Left ventricle myocardium inferior (tissue), 1 donor: Measurements from ENCODE around the gene C1orf94. TPM values are rescaled to one million over a fixed set of nuclear protein-coding genes. Genes with fewer than 3 reads are reported as not detected.

Source experiments
- DNase-seq: peaks from one replicate; pipeline ENCODE4 v3.0.0-alpha.2; 2020
- H3K27ac ChIP-seq: fragments of 200-600 bp; replicated peaks from 2 replicates; pipeline ENCODE4 v1.8.0; 2021
- H3K27me3 ChIP-seq: fragments of 200-600 bp; 2 replicates; pipeline ENCODE4 v1.8.0; 2021; ENCODE audit warnings: low read depth
- H3K36me3 ChIP-seq: fragments of 200-600 bp; 2 replicates; pipeline ENCODE4 v1.8.0; 2021
- H3K4me1 ChIP-seq: fragments of 200-600 bp; 2 replicates; pipeline ENCODE4 v1.8.0; 2021
- H3K4me3 ChIP-seq: fragments of 200-600 bp; 2 replicates; pipeline ENCODE4 v1.8.0; 2021; ENCODE audit warnings: mild to moderate bottlenecking, moderate library complexity
- H3K9me3 ChIP-seq: fragments of 200-600 bp; replicated peaks from 2 replicates; pipeline ENCODE4 v1.8.0; 2021
- CTCF ChIP-seq: fragments of 200-600 bp; IDR thresholded peaks from 2 replicates; pipeline ENCODE4 v1.8.0; 2021; ENCODE audit warnings: antibody characterized with exemption, mild to moderate bottlenecking, borderline replicate concordance
- intact Hi-C: fragments of 100-400 bp; cut with micrococcal nuclease; formaldehyde crosslinking; loops from one replicate; pipeline ENCODE4 v1.11.0; 2022
- long read RNA-seq: library from polyadenylated mRNA; unstranded; transcript quantifications from one replicate; pipeline ENCODE4 v2.0.0, GENCODE V29; 2021
- total RNA-seq: library from RNA; stranded (reverse); fragmentation: NEBNext Ultra II Directional; extraction: Animal tissue kit (Norgen Biotek cat#: 25700); gene quantifications from one replicate; pipeline ENCODE4 v1.2.1, GENCODE V29; 2021
- donor health status: DM: no; HTN: yes; CAD: no; lungs with severe emphysema.

The C1orf94 gene
- not detected for total RNA-seq
- long read RNA-seq, result 0 reads

- Histone ChIP-seq H3K27ac (no peak within 1 kb of the TSS), H3K4me1 (peaks cover 4% of the 10 kb centered on the region), H3K27me3 (peaks cover 100% of the 10 kb centered on the region), H3K9me3 (no peaks in the 10 kb centered on the region), H3K4me3 (peak within 1 kb of the TSS; percentile 25), H3K36me3 (no peaks in the 10 kb centered on the region)
- DNase-seq, result no peak
- intact Hi-C loops, result no loop called here
- no peak for TF ChIP-seq CTCF
Measured at GRCh38 chr1:34176830-34177603, at the start of gene C1orf94. TSS of gene C1orf94 (plus strand) at chr1:34176907. CDS start at chr1:34177790, 883 bp downstream.

GRCh38 chr1:34127006-34128000 is 49.4 kb upstream of the C1orf94 start:
- DNase-seq, result no peak
- Histone ChIP-seq H3K36me3 (no peaks in the 10 kb centered on the region), H3K4me3 (no peak overlapping the region), H3K4me1 (no peaks in the 10 kb centered on the region), H3K27me3 (peaks cover 61% of the 10 kb centered on the region), H3K9me3 (no peaks in the 10 kb centered on the region), H3K27ac (no peak overlapping the region)
- intact Hi-C loops, result no loop called here
- no peak for TF ChIP-seq CTCF

GRCh38 chr1:34128186-34128889 is 48.4 kb upstream of the C1orf94 start:
- no peak overlapping the region for H3K4me3 ChIP-seq
- no peaks in the 10 kb centered on the region for H3K9me3 ChIP-seq
- H3K36me3 ChIP-seq, result no peaks in the 10 kb centered on the region
- peaks cover 53% of the 10 kb centered on the region for H3K27me3 ChIP-seq
- H3K4me1 ChIP-seq, result no peaks in the 10 kb centered on the region
- no peak for DNase-seq
- intact Hi-C loops, result no loop called here
- H3K27ac ChIP-seq, result no peak overlapping the region
- TF ChIP-seq CTCF, result no peak

GRCh38 chr1:34129630-34130029 is 47.1 kb upstream of the C1orf94 start:
- intact Hi-C loops, result no loop called here
- H3K4me1 ChIP-seq, result no peaks in the 10 kb centered on the region
- no peak for TF ChIP-seq CTCF
- no peaks in the 10 kb centered on the region for H3K36me3 ChIP-seq
- H3K27me3 ChIP-seq, result peaks cover 50% of the 10 kb centered on the region
- DNase-seq, result no peak
- H3K4me3 ChIP-seq, result no peak overlapping the region
- H3K9me3 ChIP-seq, result no peaks in the 10 kb centered on the region
- H3K27ac ChIP-seq, result no peak overlapping the region

GRCh38 chr1:34130306-34130705 is 46.4 kb upstream of the C1orf94 start:
- Histone ChIP-seq H3K9me3 (no peaks in the 10 kb centered on the region), H3K4me3 (no peak overlapping the region), H3K27ac (no peak overlapping the region), H3K36me3 (no peaks in the 10 kb centered on the region), H3K4me1 (no peaks in the 10 kb centered on the region), H3K27me3 (peaks cover 44% of the 10 kb centered on the region)
- no peak for TF ChIP-seq CTCF
- intact Hi-C loops, result no loop called here
- DNase-seq, result no peak
